Cardiac fibroblast (primary cell): ENCODE results near the gene SVOP.
A peak's percentile ranks its signal among the peaks of the same experiment; 100 is the strongest.

Source experiments
- DNase-seq, 2 donors: peaks; one replicate each; pipeline versions ENCODE4 v3.0.0 to v3.0.0-alpha.2; 2010; ENCODE audit warnings: low read depth in 2 of 2
- H3K4me3 ChIP-seq, 2 donors: replicated peaks in 1 of 2; 1 replicate in 1 of 2; 2 replicates in 1 of 2; pipeline ENCODE4 v1.5.1; 2011; ENCODE audit warnings: low read depth in 2 of 2, low read length in 2 of 2, mild to moderate bottlenecking in 2 of 2, moderate library complexity in 1 of 2
- TF ChIP-seq, protein P1 (sequence below): IDR thresholded peaks from one replicate; pipeline ENCODE4 v1.5.1; 2011; ENCODE audit warnings: low read depth, mild to moderate bottlenecking, low read length, inconsistent platforms

Gene SVOP

GRCh38 chr12:108933949-108934348 lies 86.9 kb downstream of the SVOP start:
- peak in 1 of 2 donors; percentile 1 for DNase-seq

GRCh38 chr12:108930756-108931155 lies 90.1 kb downstream of the SVOP start:
- no peak for DNase-seq
- TF ChIP-seq, protein P1, sequence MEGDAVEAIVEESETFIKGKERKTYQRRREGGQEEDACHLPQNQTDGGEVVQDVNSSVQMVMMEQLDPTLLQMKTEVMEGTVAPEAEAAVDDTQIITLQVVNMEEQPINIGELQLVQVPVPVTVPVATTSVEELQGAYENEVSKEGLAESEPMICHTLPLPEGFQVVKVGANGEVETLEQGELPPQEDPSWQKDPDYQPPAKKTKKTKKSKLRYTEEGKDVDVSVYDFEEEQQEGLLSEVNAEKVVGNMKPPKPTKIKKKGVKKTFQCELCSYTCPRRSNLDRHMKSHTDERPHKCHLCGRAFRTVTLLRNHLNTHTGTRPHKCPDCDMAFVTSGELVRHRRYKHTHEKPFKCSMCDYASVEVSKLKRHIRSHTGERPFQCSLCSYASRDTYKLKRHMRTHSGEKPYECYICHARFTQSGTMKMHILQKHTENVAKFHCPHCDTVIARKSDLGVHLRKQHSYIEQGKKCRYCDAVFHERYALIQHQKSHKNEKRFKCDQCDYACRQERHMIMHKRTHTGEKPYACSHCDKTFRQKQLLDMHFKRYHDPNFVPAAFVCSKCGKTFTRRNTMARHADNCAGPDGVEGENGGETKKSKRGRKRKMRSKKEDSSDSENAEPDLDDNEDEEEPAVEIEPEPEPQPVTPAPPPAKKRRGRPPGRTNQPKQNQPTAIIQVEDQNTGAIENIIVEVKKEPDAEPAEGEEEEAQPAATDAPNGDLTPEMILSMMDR: no peak
- H3K4me3 ChIP-seq: no peak overlapping the region

More at GRCh38 chr12:108933949-108934348, 86.9 kb downstream of the SVOP start:
- H3K4me3 ChIP-seq: no peak overlapping the region
- TF ChIP-seq, protein P1: no peak

DNA sequence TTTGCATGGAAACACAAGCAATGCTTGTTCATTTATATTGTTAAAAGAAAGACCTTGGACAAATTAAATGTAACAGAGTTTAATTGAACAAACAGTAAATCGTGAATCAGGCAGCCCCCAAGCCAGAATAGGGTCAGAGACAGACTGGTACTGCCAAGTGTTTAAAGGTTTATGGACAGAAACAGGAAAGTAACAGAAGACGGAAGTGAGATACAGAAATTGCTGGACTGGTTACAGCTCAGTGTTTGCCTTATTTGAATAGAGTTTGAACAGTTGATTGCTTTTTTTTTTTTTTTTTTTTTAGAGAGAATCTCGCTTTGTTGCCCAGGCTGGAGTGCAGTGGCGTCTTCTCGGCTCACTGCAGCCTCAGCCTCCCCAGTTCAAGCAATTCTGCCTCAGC lies 90.7 kb downstream of the SVOP start:
- TF ChIP-seq, protein P1: no peak
- DNase-seq: no peak
- no peak overlapping the region for H3K4me3 ChIP-seq

DNA sequence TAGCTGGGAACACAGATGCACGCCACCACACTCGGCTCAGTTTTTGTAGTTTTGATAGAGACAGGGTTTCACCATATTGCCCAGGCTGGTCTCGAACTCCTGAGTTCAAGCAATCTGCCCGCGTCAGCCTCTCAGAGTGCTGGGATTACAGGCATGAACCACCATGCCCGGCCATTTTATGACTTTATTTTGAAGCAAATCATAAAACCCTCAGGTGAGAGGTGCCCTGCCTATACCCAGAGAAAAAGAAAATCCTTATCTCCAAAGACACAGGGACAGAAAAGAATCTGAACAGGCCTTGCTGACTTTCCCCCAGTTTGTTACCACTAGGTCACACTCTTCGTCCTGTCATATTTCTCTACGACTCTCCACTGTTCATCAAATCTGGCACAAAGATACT lies 92.2 kb downstream of the SVOP start:
- DNase-seq: no peak
- TF ChIP-seq, protein P1: no peak
- H3K4me3 ChIP-seq: no peak overlapping the region

GRCh38 chr12:108922918-108923317 lies 98.0 kb downstream of the SVOP start:
- no peak for DNase-seq
- TF ChIP-seq, protein P1: no peak
- no peak overlapping the region for H3K4me3 ChIP-seq

DNA sequence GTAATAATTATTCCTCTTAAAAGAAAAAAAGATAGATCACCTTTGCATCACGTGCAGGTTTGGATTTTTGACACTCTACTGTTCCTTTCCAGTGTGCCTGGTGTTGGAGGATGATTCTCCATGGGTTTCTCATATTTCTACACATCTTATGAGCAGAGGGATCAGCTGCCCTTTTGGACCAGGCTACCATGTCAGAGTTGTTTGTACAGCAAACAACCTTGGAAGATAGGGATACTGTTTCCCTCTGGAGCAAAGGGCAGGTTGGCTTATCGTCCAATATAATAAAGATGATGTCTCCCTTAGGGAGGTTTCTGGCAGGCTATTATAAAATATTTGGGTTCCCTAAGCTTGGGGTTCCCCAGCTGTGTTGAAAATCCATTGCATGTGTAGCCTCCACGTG lies 98.9 kb downstream of the SVOP start:
- TF ChIP-seq, protein P1: no peak
- DNase-seq: no peak
- no peak overlapping the region for H3K4me3 ChIP-seq

DNA sequence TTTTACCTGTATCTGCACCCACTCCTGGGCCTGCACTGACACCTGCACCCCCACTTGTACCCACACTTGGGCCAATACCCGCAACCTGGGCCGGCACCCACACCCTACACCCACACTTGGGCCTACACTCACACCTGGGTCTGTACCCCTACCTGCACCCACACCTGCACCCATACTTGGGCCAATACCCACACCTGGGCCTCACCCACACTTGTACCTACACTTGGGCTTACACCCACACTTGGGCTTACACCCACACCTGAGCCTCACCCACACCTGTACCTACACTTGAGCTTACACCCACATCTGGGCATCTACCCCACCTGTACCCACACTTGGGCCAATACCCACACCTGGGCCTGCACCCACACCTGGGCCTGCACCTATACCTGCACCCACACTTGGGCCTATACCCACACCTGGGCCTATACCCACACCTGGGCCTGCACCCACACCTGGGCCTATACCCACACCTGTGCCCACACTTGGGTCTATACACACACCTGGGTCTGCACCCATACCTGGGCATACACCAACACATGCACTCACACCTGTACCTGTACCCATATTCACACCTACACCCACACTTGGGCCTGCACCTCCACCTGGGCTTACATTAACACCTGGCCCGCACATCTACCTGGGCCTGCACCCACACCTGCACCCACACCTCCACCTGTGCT lies 101.8 kb downstream of the SVOP start:
- no peak for DNase-seq
- TF ChIP-seq, protein P1: no peak

More for the DNA sequence above, 101.8 kb downstream of the SVOP start:
- H3K4me3 ChIP-seq: no peak overlapping the region
